Measurements from ENCODE around the gene RETREG1.

The RETREG1 gene

DNA sequence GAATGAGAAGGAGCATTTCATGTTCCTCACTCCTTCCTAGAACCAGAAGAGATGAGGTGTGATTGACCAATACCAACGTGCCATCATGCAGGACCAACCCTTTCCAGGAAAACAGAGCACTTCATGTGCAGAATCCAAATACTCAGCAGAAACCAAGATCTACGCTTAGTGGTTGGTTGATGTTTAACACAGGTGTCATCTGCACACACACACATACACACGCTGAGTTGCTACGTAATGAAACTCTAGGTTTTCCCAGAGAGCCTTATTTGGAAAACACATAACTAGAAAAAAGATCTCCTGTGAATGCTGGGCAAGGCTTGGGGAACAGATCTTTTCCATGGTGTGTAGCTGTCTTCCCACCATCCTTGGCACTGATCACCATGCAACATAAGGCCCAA, 130.1 kb downstream of the RETREG1 start:
- in situ Hi-C loops (cut with HindIII; ENCODE audit: low sequenced_read_pairs): no loop called here

DNA sequence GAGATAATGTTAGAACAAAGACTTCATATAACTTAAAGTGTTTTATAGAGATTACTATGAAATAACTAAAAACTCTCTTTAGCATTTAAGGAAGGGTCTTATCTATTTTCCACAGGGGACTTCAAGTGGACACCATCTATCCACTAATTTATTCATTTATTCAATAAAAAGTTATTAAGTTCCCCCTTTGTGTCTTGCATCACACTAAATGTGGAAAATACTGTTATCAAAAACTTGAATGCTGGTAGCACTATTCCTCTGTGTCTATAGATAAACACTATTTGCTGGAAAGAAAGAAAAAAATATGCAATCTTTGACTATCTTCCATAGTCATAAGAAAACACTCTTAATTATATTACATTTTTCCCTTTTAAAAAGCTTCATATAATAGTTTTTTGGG, 131.1 kb downstream of the RETREG1 start:
- no peak for DNase-seq (ENCODE audit: low read depth)
- in situ Hi-C loops (cut with HindIII; ENCODE audit: low sequenced_read_pairs): no loop called here
- no peak overlapping the region for H3K4me3 ChIP-seq (ENCODE audit: low read depth, low read length)
- TF ChIP-seq, protein P1, sequence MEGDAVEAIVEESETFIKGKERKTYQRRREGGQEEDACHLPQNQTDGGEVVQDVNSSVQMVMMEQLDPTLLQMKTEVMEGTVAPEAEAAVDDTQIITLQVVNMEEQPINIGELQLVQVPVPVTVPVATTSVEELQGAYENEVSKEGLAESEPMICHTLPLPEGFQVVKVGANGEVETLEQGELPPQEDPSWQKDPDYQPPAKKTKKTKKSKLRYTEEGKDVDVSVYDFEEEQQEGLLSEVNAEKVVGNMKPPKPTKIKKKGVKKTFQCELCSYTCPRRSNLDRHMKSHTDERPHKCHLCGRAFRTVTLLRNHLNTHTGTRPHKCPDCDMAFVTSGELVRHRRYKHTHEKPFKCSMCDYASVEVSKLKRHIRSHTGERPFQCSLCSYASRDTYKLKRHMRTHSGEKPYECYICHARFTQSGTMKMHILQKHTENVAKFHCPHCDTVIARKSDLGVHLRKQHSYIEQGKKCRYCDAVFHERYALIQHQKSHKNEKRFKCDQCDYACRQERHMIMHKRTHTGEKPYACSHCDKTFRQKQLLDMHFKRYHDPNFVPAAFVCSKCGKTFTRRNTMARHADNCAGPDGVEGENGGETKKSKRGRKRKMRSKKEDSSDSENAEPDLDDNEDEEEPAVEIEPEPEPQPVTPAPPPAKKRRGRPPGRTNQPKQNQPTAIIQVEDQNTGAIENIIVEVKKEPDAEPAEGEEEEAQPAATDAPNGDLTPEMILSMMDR (IDR thresholded peaks at IDR 0.05; ENCODE audit: low read depth, low read length, missing control alignments): no peak

More for the DNA sequence above, 130.1 kb downstream of the RETREG1 start:
- TF ChIP-seq, protein P1 (IDR thresholded peaks at IDR 0.05; ENCODE audit: low read depth, low read length, missing control alignments): no peak
- no peak overlapping the region for H3K4me3 ChIP-seq (ENCODE audit: low read depth, low read length)
- no peak for DNase-seq (ENCODE audit: low read depth)

DNA sequence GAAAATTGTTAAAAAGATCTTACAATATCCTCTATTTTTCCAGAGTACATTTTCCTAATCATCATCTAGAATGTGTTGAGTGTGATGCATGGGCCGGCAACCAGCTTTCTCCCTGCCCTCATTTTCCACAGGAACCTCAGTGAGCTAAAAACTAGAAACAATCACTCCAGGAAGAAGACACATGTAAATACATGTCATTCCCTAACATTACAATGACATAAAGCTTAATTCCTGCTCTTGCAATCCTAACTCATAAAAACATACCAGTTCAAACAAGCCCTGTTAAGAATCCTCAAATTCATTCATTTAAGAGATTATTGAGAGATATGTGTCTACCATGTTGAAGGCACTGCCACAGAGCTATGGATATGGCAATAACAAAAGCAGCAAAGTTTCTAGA, 132.7 kb downstream of the RETREG1 start:
- TF ChIP-seq, protein P1 (IDR thresholded peaks at IDR 0.05; ENCODE audit: low read depth, low read length, missing control alignments): no peak
- in situ Hi-C loops (cut with HindIII; ENCODE audit: low sequenced_read_pairs): no loop called here
- H3K4me3 ChIP-seq (ENCODE audit: low read depth, low read length): no peak overlapping the region
- DNase-seq (ENCODE audit: low read depth): no peak

DNA sequence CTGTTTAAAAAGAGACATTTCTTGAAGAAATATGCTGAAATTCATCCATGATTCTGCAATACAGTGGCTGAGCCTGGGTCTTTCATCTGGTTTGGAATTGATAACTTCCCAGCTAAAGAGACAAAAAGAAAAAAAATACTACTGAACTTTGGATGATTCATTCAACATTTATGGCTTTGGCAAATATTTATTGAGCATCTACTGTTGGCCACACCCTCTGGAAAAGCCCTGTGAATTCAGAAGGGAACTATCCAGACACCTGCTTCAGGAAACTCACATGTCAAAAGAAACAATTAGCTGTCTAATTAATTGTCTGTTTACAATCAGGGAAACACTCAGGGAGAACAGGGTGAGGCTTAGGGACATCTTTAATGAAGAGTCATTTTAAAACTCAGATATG, 133.4 kb downstream of the RETREG1 start:
- in situ Hi-C loops (cut with HindIII; ENCODE audit: low sequenced_read_pairs): no loop called here
- no peak overlapping the region for H3K4me3 ChIP-seq (ENCODE audit: low read depth, low read length)
- TF ChIP-seq, protein P1 (IDR thresholded peaks at IDR 0.05; ENCODE audit: low read depth, low read length, missing control alignments): no peak
- DNase-seq (ENCODE audit: low read depth): no peak

DNA sequence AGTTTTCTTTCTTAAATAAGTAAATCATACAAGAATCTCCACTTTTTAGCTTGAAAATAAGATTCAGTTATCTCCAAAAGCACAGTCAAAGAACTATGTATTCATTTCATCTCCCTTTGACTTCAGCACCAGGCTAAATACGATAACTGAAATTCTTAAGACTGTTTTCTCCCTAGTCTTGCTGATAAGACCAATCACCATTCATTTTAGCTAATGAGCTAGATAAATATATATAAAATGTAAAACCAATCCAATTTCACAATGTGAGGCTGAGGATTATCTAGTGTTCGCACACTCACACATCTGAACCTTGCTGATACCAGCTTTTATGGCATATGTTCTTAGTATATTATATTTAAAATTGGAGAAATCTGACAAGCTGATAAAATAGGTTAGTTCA, 133.9 kb downstream of the RETREG1 start:
- no peak overlapping the region for H3K4me3 ChIP-seq (ENCODE audit: low read depth, low read length)
- in situ Hi-C loops (cut with HindIII; ENCODE audit: low sequenced_read_pairs): no loop called here
- TF ChIP-seq, protein P1 (IDR thresholded peaks at IDR 0.05; ENCODE audit: low read depth, low read length, missing control alignments): no peak
- DNase-seq (ENCODE audit: low read depth): no peak

DNA sequence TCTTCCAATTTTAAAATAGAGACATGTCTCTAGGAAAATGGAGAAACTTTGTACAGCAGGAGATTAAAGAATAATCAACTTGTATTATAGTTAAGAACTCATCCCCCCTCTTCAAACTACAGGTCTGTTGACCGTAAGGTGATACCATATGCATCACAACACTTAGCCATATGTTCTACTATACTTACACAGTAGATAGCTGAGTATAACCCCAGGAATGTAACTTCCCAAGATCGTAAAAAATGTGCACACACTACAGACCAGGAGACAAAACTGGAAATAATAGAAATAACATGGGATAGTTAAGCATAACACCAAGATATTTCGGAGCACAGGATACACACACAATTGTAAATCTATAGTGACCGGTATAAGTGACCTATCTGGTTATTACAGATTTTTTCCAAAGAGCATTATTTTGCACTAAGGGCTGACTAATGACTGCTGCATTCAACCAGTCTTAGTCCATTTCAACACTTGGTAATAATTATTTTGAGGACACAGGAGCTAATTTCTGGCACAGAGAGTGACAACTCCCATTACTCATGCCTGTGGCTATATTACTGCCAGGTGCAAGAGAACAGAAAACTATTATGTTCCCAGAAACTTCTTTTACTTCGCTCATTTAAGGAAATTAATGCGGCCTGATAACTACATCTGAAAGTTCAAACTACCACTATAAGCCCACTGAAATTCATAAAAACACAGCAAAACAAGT, 135.8 kb downstream of the RETREG1 start:
- DNase-seq (ENCODE audit: low read depth): no peak
- H3K4me3 ChIP-seq (ENCODE audit: low read depth, low read length): no peak overlapping the region
- in situ Hi-C loops (cut with HindIII; ENCODE audit: low sequenced_read_pairs): no loop called here
- TF ChIP-seq, protein P1 (IDR thresholded peaks at IDR 0.05; ENCODE audit: low read depth, low read length, missing control alignments): no peak

Measured in astrocyte of the cerebellum (primary cell).